Measurements from ENCODE around the gene RSRC1. TPM values are rescaled to one million over a fixed set of nuclear protein-coding genes. Genes with fewer than 3 reads are reported as not detected.
"Not testable (repeated sequence)": the region's sequence is repeated elsewhere in the genome, so short reads cannot be mapped to it uniquely, and the experiment has no call there.

Gene RSRC1
- total and polyA plus RNA-seq, 11 donors: 9.5 to 24.9 (median 21.3) TPM

GRCh38 chr3:158220575-158220974 lies 110.7 kb downstream of the RSRC1 start:
- H3K36me3 ChIP-seq: no peaks in the 10 kb centered on the region
- no peak for ATAC-seq
- H3K27me3 ChIP-seq: no peaks in the 10 kb centered on the region
- TF ChIP-seq POLR2A (IDR thresholded peaks at IDR 0.05): no peak
- no peak for TF ChIP-seq CTCF (IDR thresholded peaks at IDR 0.05)
- H3K4me3 ChIP-seq: no peak overlapping the region
- no peak overlapping the region for H3K27ac ChIP-seq
- DNase-seq: no peak
- intact Hi-C loops (cut with DNase I): no loop called here
- no peaks in the 10 kb centered on the region for H3K4me1 ChIP-seq
- H3K9me3 ChIP-seq: no peaks in the 10 kb centered on the region

GRCh38 chr3:158221426-158221825 lies 111.5 kb downstream of the RSRC1 start:
- no peaks in the 10 kb centered on the region for H3K27me3 ChIP-seq
- TF ChIP-seq CTCF (IDR thresholded peaks at IDR 0.05) (no peak), POLR2A (IDR thresholded peaks at IDR 0.05) (no peak)
- H3K4me1 ChIP-seq: no peaks in the 10 kb centered on the region
- no peak overlapping the region for H3K4me3 ChIP-seq
- intact Hi-C loops (cut with DNase I): no loop called here
- DNase-seq (no peak), ATAC-seq (no peak)
- H3K9me3 ChIP-seq: no peaks in the 10 kb centered on the region
- no peak overlapping the region for H3K27ac ChIP-seq
- WGBS, 4 donors: 90 to 97% (median 94%) methylated on average over 2 of the region's 2 CpGs
- H3K36me3 ChIP-seq: no peaks in the 10 kb centered on the region

GRCh38 chr3:158226429-158226828 lies 116.5 kb downstream of the RSRC1 start:
- no peaks in the 10 kb centered on the region for H3K4me1 ChIP-seq
- intact Hi-C loops (cut with DNase I): no loop called here
- no peak for DNase-seq
- ATAC-seq: no peak
- no peak overlapping the region for H3K27ac ChIP-seq
- TF ChIP-seq CTCF (IDR thresholded peaks at IDR 0.05) (no peak), POLR2A (IDR thresholded peaks at IDR 0.05) (no peak)
- no peak overlapping the region for H3K4me3 ChIP-seq
- H3K27me3 ChIP-seq: no peaks in the 10 kb centered on the region
- no peaks in the 10 kb centered on the region for H3K36me3 ChIP-seq
- no peaks in the 10 kb centered on the region for H3K9me3 ChIP-seq

GRCh38 chr3:158228942-158229341 lies 119.1 kb downstream of the RSRC1 start:
- WGBS, 4 donors: 89 to 95% (median 91%) methylated on average over 10 of the region's 10 CpGs

GRCh38 chr3:158233791-158234190 lies 123.9 kb downstream of the RSRC1 start:
- ATAC-seq: no peak
- intact Hi-C loops (cut with DNase I): no loop called here
- 82 to 90% (median 85%) methylated on average over 1 of the region's 1 CpG for WGBS, 4 donors
- no peak overlapping the region for H3K27ac ChIP-seq
- H3K9me3 ChIP-seq: peaks cover 0 to 4% (median 0%) of the 10 kb centered on the region in 12 donors
- no peak overlapping the region for H3K4me3 ChIP-seq
- no peaks in the 10 kb centered on the region for H3K36me3 ChIP-seq
- TF ChIP-seq POLR2A (IDR thresholded peaks at IDR 0.05) (no peak), CTCF (IDR thresholded peaks at IDR 0.05) (no peak)
- H3K4me1 ChIP-seq: no peaks in the 10 kb centered on the region
- no peaks in the 10 kb centered on the region for H3K27me3 ChIP-seq
- no peak for DNase-seq

More at GRCh38 chr3:158228942-158229341, 119.1 kb downstream of the RSRC1 start:
- H3K9me3 ChIP-seq; H3K27me3 ChIP-seq; H3K27ac ChIP-seq; H3K4me3 ChIP-seq; H3K36me3 ChIP-seq; intact Hi-C loops (cut with DNase I); ATAC-seq; DNase-seq; H3K4me1 ChIP-seq: not testable (repeated sequence)
